Measurements from ENCODE around the gene GMDS.

Gene GMDS

GRCh38 chr6:1896897-1897296, 348.5 kb downstream of the GMDS start:
- Histone ChIP-seq H3K4me3 (ENCODE audit: low read depth, low read length) (no peak overlapping the region), H3K9me3 (ENCODE audit: control insufficient read depth, insufficient read depth, low read length) (no peaks in the 10 kb centered on the region), H3K27ac (ENCODE audit: low read depth, low read length) (no peak overlapping the region), H3K4me1 (ENCODE audit: control insufficient read depth, insufficient read depth, low read length) (no peaks in the 10 kb centered on the region), H3K36me3 (ENCODE audit: control insufficient read depth, insufficient read depth, low read length) (no peaks in the 10 kb centered on the region), H3K9ac (ENCODE audit: low read depth, low read length) (no peak overlapping the region), H3K27me3 (ENCODE audit: control insufficient read depth, insufficient read depth, low read length) (no peaks in the 10 kb centered on the region)

- Histone ChIP-seq H3K27ac (ENCODE audit: low read depth, low read length) (no peak overlapping the region), H3K9ac (ENCODE audit: low read depth, low read length) (no peak overlapping the region), H3K4me3 (ENCODE audit: low read depth, low read length) (no peak overlapping the region)
Observed at GRCh38 chr6:1895721-1896120, 349.7 kb downstream of the GMDS start.

GRCh38 chr6:1894954-1895353, 350.5 kb downstream of the GMDS start:
- no peaks in the 10 kb centered on the region for H3K36me3 ChIP-seq (ENCODE audit: control insufficient read depth, insufficient read depth, low read length)
- no peaks in the 10 kb centered on the region for H3K4me1 ChIP-seq (ENCODE audit: control insufficient read depth, insufficient read depth, low read length)
- no peaks in the 10 kb centered on the region for H3K27me3 ChIP-seq (ENCODE audit: control insufficient read depth, insufficient read depth, low read length)
- no peak overlapping the region for H3K4me3 ChIP-seq (ENCODE audit: low read depth, low read length)
- H3K9me3 ChIP-seq (ENCODE audit: control insufficient read depth, insufficient read depth, low read length), result no peaks in the 10 kb centered on the region
- H3K9ac ChIP-seq (ENCODE audit: low read depth, low read length), result no peak overlapping the region
- no peak overlapping the region for H3K27ac ChIP-seq (ENCODE audit: low read depth, low read length)

More at GRCh38 chr6:1895721-1896120, 349.7 kb downstream of the GMDS start:
- no peaks in the 10 kb centered on the region for H3K27me3 ChIP-seq (ENCODE audit: control insufficient read depth, insufficient read depth, low read length)
- no peaks in the 10 kb centered on the region for H3K9me3 ChIP-seq (ENCODE audit: control insufficient read depth, insufficient read depth, low read length)
- no peaks in the 10 kb centered on the region for H3K4me1 ChIP-seq (ENCODE audit: control insufficient read depth, insufficient read depth, low read length)
- H3K36me3 ChIP-seq (ENCODE audit: control insufficient read depth, insufficient read depth, low read length), result no peaks in the 10 kb centered on the region

- H3K9ac ChIP-seq (ENCODE audit: low read depth, low read length), result no peak overlapping the region
- no peaks in the 10 kb centered on the region for H3K4me1 ChIP-seq (ENCODE audit: control insufficient read depth, insufficient read depth, low read length)
- H3K9me3 ChIP-seq (ENCODE audit: control insufficient read depth, insufficient read depth, low read length), result no peaks in the 10 kb centered on the region
- H3K36me3 ChIP-seq (ENCODE audit: control insufficient read depth, insufficient read depth, low read length), result no peaks in the 10 kb centered on the region
- H3K27me3 ChIP-seq (ENCODE audit: control insufficient read depth, insufficient read depth, low read length), result no peaks in the 10 kb centered on the region
- H3K27ac ChIP-seq (ENCODE audit: low read depth, low read length), result no peak overlapping the region
- no peak overlapping the region for H3K4me3 ChIP-seq (ENCODE audit: low read depth, low read length)
Observed at GRCh38 chr6:1893470-1894130, 351.8 kb downstream of the GMDS start.

- no peaks in the 10 kb centered on the region for H3K27me3 ChIP-seq (ENCODE audit: control insufficient read depth, insufficient read depth, low read length)
- no peak overlapping the region for H3K9ac ChIP-seq (ENCODE audit: low read depth, low read length)
- H3K9me3 ChIP-seq (ENCODE audit: control insufficient read depth, insufficient read depth, low read length), result no peaks in the 10 kb centered on the region
Observed at GRCh38 chr6:1892716-1893115, 352.7 kb downstream of the GMDS start.

GRCh38 chr6:1890987-1891386, 354.4 kb downstream of the GMDS start:
- no peaks in the 10 kb centered on the region for H3K27me3 ChIP-seq (ENCODE audit: control insufficient read depth, insufficient read depth, low read length)
- no peaks in the 10 kb centered on the region for H3K9me3 ChIP-seq (ENCODE audit: control insufficient read depth, insufficient read depth, low read length)
- no peak overlapping the region for H3K4me3 ChIP-seq (ENCODE audit: low read depth, low read length)
- no peak overlapping the region for H3K27ac ChIP-seq (ENCODE audit: low read depth, low read length)
- no peaks in the 10 kb centered on the region for H3K4me1 ChIP-seq (ENCODE audit: control insufficient read depth, insufficient read depth, low read length)
- H3K36me3 ChIP-seq (ENCODE audit: control insufficient read depth, insufficient read depth, low read length), result no peaks in the 10 kb centered on the region
- no peak overlapping the region for H3K9ac ChIP-seq (ENCODE audit: low read depth, low read length)

More at GRCh38 chr6:1892716-1893115, 352.7 kb downstream of the GMDS start:
- Histone ChIP-seq H3K36me3 (ENCODE audit: control insufficient read depth, insufficient read depth, low read length) (no peaks in the 10 kb centered on the region), H3K4me3 (ENCODE audit: low read depth, low read length) (no peak overlapping the region), H3K27ac (ENCODE audit: low read depth, low read length) (no peak overlapping the region), H3K4me1 (ENCODE audit: control insufficient read depth, insufficient read depth, low read length) (no peaks in the 10 kb centered on the region)

GRCh38 chr6:1890071-1890470, 355.3 kb downstream of the GMDS start:
- Histone ChIP-seq H3K4me1 (ENCODE audit: control insufficient read depth, insufficient read depth, low read length) (no peaks in the 10 kb centered on the region), H3K27me3 (ENCODE audit: control insufficient read depth, insufficient read depth, low read length) (no peaks in the 10 kb centered on the region), H3K27ac (ENCODE audit: low read depth, low read length) (no peak overlapping the region), H3K4me3 (ENCODE audit: low read depth, low read length) (no peak overlapping the region), H3K9ac (ENCODE audit: low read depth, low read length) (no peak overlapping the region), H3K36me3 (ENCODE audit: control insufficient read depth, insufficient read depth, low read length) (no peaks in the 10 kb centered on the region), H3K9me3 (ENCODE audit: control insufficient read depth, insufficient read depth, low read length) (no peaks in the 10 kb centered on the region)

- H3K36me3 ChIP-seq (ENCODE audit: control insufficient read depth, insufficient read depth, low read length), result no peaks in the 10 kb centered on the region
- no peak overlapping the region for H3K9ac ChIP-seq (ENCODE audit: low read depth, low read length)
- H3K4me3 ChIP-seq (ENCODE audit: low read depth, low read length), result no peak overlapping the region
- no peaks in the 10 kb centered on the region for H3K27me3 ChIP-seq (ENCODE audit: control insufficient read depth, insufficient read depth, low read length)
- H3K27ac ChIP-seq (ENCODE audit: low read depth, low read length), result no peak overlapping the region
- no peaks in the 10 kb centered on the region for H3K9me3 ChIP-seq (ENCODE audit: control insufficient read depth, insufficient read depth, low read length)
- H3K4me1 ChIP-seq (ENCODE audit: control insufficient read depth, insufficient read depth, low read length), result peaks cover 3% of the 10 kb centered on the region; the same call in 1 of the 2 replicates
Observed at GRCh38 chr6:1885576-1886011, 359.8 kb downstream of the GMDS start.

- Histone ChIP-seq H3K9me3 (ENCODE audit: control insufficient read depth, insufficient read depth, low read length) (no peaks in the 10 kb centered on the region), H3K4me3 (ENCODE audit: low read depth, low read length) (no peak overlapping the region), H3K36me3 (ENCODE audit: control insufficient read depth, insufficient read depth, low read length) (no peaks in the 10 kb centered on the region), H3K4me1 (ENCODE audit: control insufficient read depth, insufficient read depth, low read length) (peaks cover 3% of the 10 kb centered on the region; the same call in 1 of the 2 replicates), H3K9ac (ENCODE audit: low read depth, low read length) (no peak overlapping the region), H3K27me3 (ENCODE audit: control insufficient read depth, insufficient read depth, low read length) (no peaks in the 10 kb centered on the region), H3K27ac (ENCODE audit: low read depth, low read length) (no peak overlapping the region)
Observed at GRCh38 chr6:1884313-1884712, 361.1 kb downstream of the GMDS start.

- Histone ChIP-seq H3K4me3 (ENCODE audit: low read depth, low read length) (no peak overlapping the region), H3K36me3 (ENCODE audit: control insufficient read depth, insufficient read depth, low read length) (no peaks in the 10 kb centered on the region), H3K27ac (ENCODE audit: low read depth, low read length) (no peak overlapping the region), H3K4me1 (ENCODE audit: control insufficient read depth, insufficient read depth, low read length) (peaks cover 7% of the 10 kb centered on the region), H3K9me3 (ENCODE audit: control insufficient read depth, insufficient read depth, low read length) (no peaks in the 10 kb centered on the region), H3K27me3 (ENCODE audit: control insufficient read depth, insufficient read depth, low read length) (no peaks in the 10 kb centered on the region), H3K9ac (ENCODE audit: low read depth, low read length) (no peak overlapping the region)
Observed at GRCh38 chr6:1878330-1878729, 367.1 kb downstream of the GMDS start.

- Histone ChIP-seq H3K27me3 (ENCODE audit: control insufficient read depth, insufficient read depth, low read length) (no peaks in the 10 kb centered on the region), H3K4me1 (ENCODE audit: control insufficient read depth, insufficient read depth, low read length) (peaks cover 51% of the 10 kb centered on the region), H3K36me3 (ENCODE audit: control insufficient read depth, insufficient read depth, low read length) (no peaks in the 10 kb centered on the region), H3K9me3 (ENCODE audit: control insufficient read depth, insufficient read depth, low read length) (no peaks in the 10 kb centered on the region), H3K4me3 (ENCODE audit: low read depth, low read length) (no peak overlapping the region), H3K9ac (ENCODE audit: low read depth, low read length) (0 out of 2 replicates have a peak overlapping the region, but pooled peaks have one; percentile 7), H3K27ac (ENCODE audit: low read depth, low read length) (no peak overlapping the region)
Observed at GRCh38 chr6:1873781-1874180, 371.6 kb downstream of the GMDS start.

Data from HUES48 (cell line).